HepG2 (cell line): Measurements from ENCODE around the gene COX6B1. TPM values are rescaled to one million over a fixed set of nuclear protein-coding genes. Genes with fewer than 3 reads are reported as not detected.

ENCODE experiments used
- ATAC-seq: fragments of 200-7000 bp; cut with Tn5 transposase; 3 replicates; pipeline ENCODE4 v1.9.1; 2020; ENCODE audit warnings: mild to moderate bottlenecking, moderate library complexity
- BruUV-seq: library from RNA; stranded (reverse); fragments of 400-500 nt; replicated peaks from 2 replicates; lab custom pipeline; 2021; lab: Mats Ljungman, UMichigan
- CTCF ChIA-PET: fragments of 300-600 bp; formaldehyde crosslinking; extraction: SDS; loops from one replicate; lab custom pipeline; 2021; ENCODE audit warnings: low total read pairs, inconsistent platforms, low intra/inter-chr PET ratio; lab: Yijun Ruan, JAX
- POLR2A ChIA-PET: fragments of 350-600 bp; sonication (Branson Sonifier 250); formaldehyde crosslinking; loops from one replicate; lab custom pipeline; 2020; ENCODE audit warnings: antibody characterized with exemption, inconsistent platforms; lab: Yijun Ruan, JAX
- DNase-seq: peaks from one replicate; pipeline ENCODE4 v3.0.0-alpha.2; 2015; ENCODE audit warnings: low spot score
- FAIRE-seq: peaks from 3 replicates; lab custom pipeline; 2011; peaks lifted over from hg19 to GRCh38; lab: Jason Lieb, UNC
- H2AFZ ChIP-seq: one replicate; pipeline ENCODE4 v1.6.1; 2011; ENCODE audit warnings: low read length, inconsistent platforms
- H3K27ac ChIP-seq: fragments of 300-600 bp; 3 replicates; pipeline ENCODE4 v1.8.0; 2011; ENCODE audit warnings: mixed run types, mild to moderate bottlenecking, mixed read lengths, low read length, inconsistent platforms; ENCODE audit not compliant: insufficient read depth; ENCODE audit errors: extremely low read length
- H3K27me3 ChIP-seq, 2 experiments: fragments of 200-600 bp in 1 of 2; 2 replicates in 1 of 2; 3 replicates in 1 of 2; pipeline versions ENCODE4 v1.6.0 to v1.8.0; 2011; ENCODE audit warnings: low read length in 2 of 2, mild to moderate bottlenecking in 2 of 2, moderate library complexity in 2 of 2, inconsistent platforms in 1 of 2; ENCODE audit not compliant: insufficient read depth in 2 of 2, control insufficient read depth in 1 of 2
- H3K36me3 ChIP-seq, 2 experiments: fragments of 200-600 bp in 1 of 2; replicated peaks in 1 of 2; 2 replicates in 1 of 2; 3 replicates in 1 of 2; pipeline versions ENCODE4 v1.5.1 to v1.8.0; 2011; ENCODE audit warnings: low read length in 2 of 2, inconsistent platforms in 1 of 2; ENCODE audit not compliant: insufficient read depth in 2 of 2, control insufficient read depth in 1 of 2
- H3K4me1 ChIP-seq: 2 replicates; pipeline ENCODE4 v1.5.1; 2012; ENCODE audit warnings: low read length, inconsistent platforms; ENCODE audit not compliant: insufficient read depth
- H3K4me2 ChIP-seq: 2 replicates; pipeline ENCODE4 v1.6.0; 2011; ENCODE audit warnings: low read depth, low read length, inconsistent platforms
- H3K4me3 ChIP-seq, 3 experiments: fragments of 200-600 bp in 1 of 3; sonication (generic), shearing (Covaris generic) in 1 of 3; replicated peaks in 1 of 3; 2 replicates each; pipeline ENCODE4 v1.5.1; 2011 to 2016; ENCODE audit warnings: low read length in 3 of 3, inconsistent platforms in 2 of 3, low read depth in 2 of 3, mild to moderate bottlenecking in 2 of 3, control low read depth in 1 of 3, mixed read lengths in 1 of 3; ENCODE audit not compliant: insufficient read depth in 1 of 3
- H3K79me2 ChIP-seq: one replicate; pipeline ENCODE4 v1.6.1; 2011; ENCODE audit warnings: low read length, inconsistent platforms; ENCODE audit not compliant: insufficient read depth
- H3K9ac ChIP-seq: 2 replicates; pipeline ENCODE4 v1.6.0; 2011; ENCODE audit warnings: mild to moderate bottlenecking, low read depth, low read length, inconsistent platforms; ENCODE audit not compliant: insufficient read depth
- H3K9me3 ChIP-seq: 2 replicates; pipeline ENCODE4 v1.5.1; 2012; ENCODE audit warnings: mild to moderate bottlenecking, low read length
- H4K20me1 ChIP-seq: 2 replicates; pipeline ENCODE4 v1.6.0; 2011; ENCODE audit warnings: inconsistent platforms, mild to moderate bottlenecking, low read length, moderate library complexity; ENCODE audit not compliant: insufficient read depth
- BHLHE40 ChIP-seq: IDR thresholded peaks from 2 replicates; pipeline ENCODE4 v1.6.1; 2011; ENCODE audit warnings: low read length, improper control_type of control experiment
- EP300 ChIP-seq, 3 experiments: sonication (generic) in 1 of 3; formaldehyde crosslinking in 1 of 3; IDR thresholded peaks; 2 replicates each; pipeline versions ENCODE4 v1.5.1 to v1.6.1; 2011 to 2020; ENCODE audit warnings: low read depth in 2 of 3, low read length in 2 of 3, borderline replicate concordance in 1 of 3, improper control_type of control experiment in 1 of 3, mild to moderate bottlenecking in 1 of 3, missing genetic modification reagents in 1 of 3, moderate library complexity in 1 of 3
- ZFP36L2 ChIP-seq: sonication (generic); formaldehyde crosslinking; IDR thresholded peaks from 2 replicates; pipeline ENCODE4 v1.4.0; 2020; ENCODE audit warnings: missing genetic modification reagents
- ZKSCAN5 ChIP-seq: sonication (generic); formaldehyde crosslinking; IDR thresholded peaks from 2 replicates; pipeline ENCODE4 v1.5.1; 2020; ENCODE audit warnings: mild to moderate bottlenecking, missing genetic modification reagents
- ZSCAN22 ChIP-seq: sonication (generic); formaldehyde crosslinking; IDR thresholded peaks from 2 replicates; pipeline ENCODE4 v1.4.0; 2020; ENCODE audit warnings: mild to moderate bottlenecking, missing genetic modification reagents
- WGBS: methylation state at CpG from one replicate; pipeline ENCODE4 v1.1.6; 2017; ENCODE audit warnings: low lambda C conversion rate; 5-methylcytosine and 5-hydroxymethylcytosine counted together
- in situ Hi-C: cut with HindIII; loops from 2 replicates; pipeline ENCODE4 v1.10.0; 2017; ENCODE audit warnings: low pct_unique_long_range_greater_than_20kb; ENCODE audit not compliant: extremely low pct_ligation_motif_present
- intact Hi-C: fragments of 100-400 bp; cut with micrococcal nuclease; formaldehyde crosslinking; loops from one replicate; pipeline ENCODE4 v1.10.0; 2022; ENCODE audit not compliant: unreplicated experiment
- polyA plus RNA-seq, 8 experiments: library from polyadenylated mRNA; depleted of rRNA in 3 of 8; stranded (reverse) in 7 of 8; unstranded in 1 of 8; fragments of >200 nt; fragmentation: Illumina TruSeq in 4 of 8; extraction: Trizol in 4 of 8; gene quantifications; 2 replicates each; pipeline versions ENCODE4 v1.2.1 to v1.2.3, GENCODE V29; 2011 to 2016; ENCODE audit warnings: low read depth in 4 of 8, missing spikeins in 1 of 8, mixed read lengths in 1 of 8; ENCODE audit not compliant: insufficient read depth in 1 of 8
- total RNA-seq, 5 experiments: library from RNA; depleted of rRNA; stranded (reverse); fragments of >200 nt; fragmentation: Illumina TruSeq; extraction: Trizol; gene quantifications; 2 replicates each; pipeline ENCODE4 v1.2.3, GENCODE V29; 2016; ENCODE audit warnings: low read depth in 1 of 5
- TF ChIP-seq, protein P1 (sequence below): sonication (generic); formaldehyde crosslinking; IDR thresholded peaks from 2 replicates; pipeline ENCODE4 v1.4.0; 2020; ENCODE audit warnings: mild to moderate bottlenecking, missing genetic modification reagents
- TF ChIP-seq, protein P2 (sequence below): sonication (generic); formaldehyde crosslinking; conservative IDR thresholded peaks from 2 replicates; pipeline ENCODE4 v1.8.1; 2023; ENCODE audit warnings: missing genetic modification reagents
- TF ChIP-seq, protein P3 (sequence below): sonication (generic); formaldehyde crosslinking; IDR thresholded peaks from 2 replicates; pipeline ENCODE4 v1.4.0; 2020; ENCODE audit warnings: missing genetic modification reagents; ENCODE audit errors: not compliant biosample characterization
- TF ChIP-seq, protein P4 (sequence below): sonication (generic); formaldehyde crosslinking; IDR thresholded peaks from 2 replicates; pipeline ENCODE4 v1.5.0; 2020; ENCODE audit warnings: mild to moderate bottlenecking, missing genetic modification reagents

COX6B1 gene
- total and polyA plus RNA-seq, 2 of the 13 experiments (the other 11 are each of a cell fraction or from before 2014, with no cell fraction given) = 481 to 487 TPM

DNA sequence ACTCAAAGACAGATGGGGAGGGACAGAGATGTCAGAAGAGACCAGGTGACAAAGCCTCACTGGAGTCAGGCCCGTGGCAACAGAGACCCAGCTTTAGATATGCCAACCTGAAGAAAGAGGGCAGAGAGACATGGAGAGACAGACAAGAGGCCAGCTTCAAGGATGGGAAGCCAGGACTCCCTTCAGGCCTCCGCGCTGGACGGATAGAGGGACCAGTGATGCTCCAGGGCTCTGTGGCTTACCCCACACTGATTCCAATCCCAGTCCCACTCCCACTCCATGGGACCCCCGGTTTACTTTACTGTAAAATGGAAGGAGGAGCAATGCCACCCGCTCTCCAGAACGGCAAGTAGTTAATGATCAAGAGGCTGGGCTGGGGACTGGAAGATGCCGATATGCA is 8.3 kb upstream of the COX6B1 start:
- POLR2A ChIA-PET = no interaction called here
- H3K27me3 ChIP-seq = no peaks in the 10 kb centered on the region
- H3K4me3 ChIP-seq = no peak overlapping the region
- WGBS = 61% methylated on average over 4 of the region's 8 CpGs
- TF ChIP-seq, protein P1, sequence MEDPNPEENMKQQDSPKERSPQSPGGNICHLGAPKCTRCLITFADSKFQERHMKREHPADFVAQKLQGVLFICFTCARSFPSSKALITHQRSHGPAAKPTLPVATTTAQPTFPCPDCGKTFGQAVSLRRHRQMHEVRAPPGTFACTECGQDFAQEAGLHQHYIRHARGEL = no peak
- TF ChIP-seq ZFP36L2 = no peak
- no peak for TF ChIP-seq ZKSCAN5 (CRISPR knock-in tag)
- TF ChIP-seq ZSCAN22 (CRISPR knock-in tag) = no peak
- no peak for TF ChIP-seq EP300 (IDR thresholded peaks at IDR 0.05; ENCODE audit: low read depth in 2 of 2, low read length in 2 of 2)
- TF ChIP-seq EP300 (CRISPR knock-in tag; IDR thresholded peaks at IDR 0.05; ENCODE audit: borderline replicate concordance) = no peak
- TF ChIP-seq, protein P2, sequence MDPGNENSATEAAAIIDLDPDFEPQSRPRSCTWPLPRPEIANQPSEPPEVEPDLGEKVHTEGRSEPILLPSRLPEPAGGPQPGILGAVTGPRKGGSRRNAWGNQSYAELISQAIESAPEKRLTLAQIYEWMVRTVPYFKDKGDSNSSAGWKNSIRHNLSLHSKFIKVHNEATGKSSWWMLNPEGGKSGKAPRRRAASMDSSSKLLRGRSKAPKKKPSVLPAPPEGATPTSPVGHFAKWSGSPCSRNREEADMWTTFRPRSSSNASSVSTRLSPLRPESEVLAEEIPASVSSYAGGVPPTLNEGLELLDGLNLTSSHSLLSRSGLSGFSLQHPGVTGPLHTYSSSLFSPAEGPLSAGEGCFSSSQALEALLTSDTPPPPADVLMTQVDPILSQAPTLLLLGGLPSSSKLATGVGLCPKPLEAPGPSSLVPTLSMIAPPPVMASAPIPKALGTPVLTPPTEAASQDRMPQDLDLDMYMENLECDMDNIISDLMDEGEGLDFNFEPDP (CRISPR knock-in tag) = no peak
- no peak for TF ChIP-seq BHLHE40
- TF ChIP-seq, protein P3, sequence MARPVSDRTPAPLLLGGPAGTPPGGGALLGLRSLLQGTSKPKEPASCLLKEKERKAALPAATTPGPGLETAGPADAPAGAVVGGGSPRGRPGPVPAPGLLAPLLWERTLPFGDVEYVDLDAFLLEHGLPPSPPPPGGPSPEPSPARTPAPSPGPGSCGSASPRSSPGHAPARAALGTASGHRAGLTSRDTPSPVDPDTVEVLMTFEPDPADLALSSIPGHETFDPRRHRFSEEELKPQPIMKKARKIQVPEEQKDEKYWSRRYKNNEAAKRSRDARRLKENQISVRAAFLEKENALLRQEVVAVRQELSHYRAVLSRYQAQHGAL (CRISPR knock-in tag) = no peak
- TF ChIP-seq, protein P4, sequence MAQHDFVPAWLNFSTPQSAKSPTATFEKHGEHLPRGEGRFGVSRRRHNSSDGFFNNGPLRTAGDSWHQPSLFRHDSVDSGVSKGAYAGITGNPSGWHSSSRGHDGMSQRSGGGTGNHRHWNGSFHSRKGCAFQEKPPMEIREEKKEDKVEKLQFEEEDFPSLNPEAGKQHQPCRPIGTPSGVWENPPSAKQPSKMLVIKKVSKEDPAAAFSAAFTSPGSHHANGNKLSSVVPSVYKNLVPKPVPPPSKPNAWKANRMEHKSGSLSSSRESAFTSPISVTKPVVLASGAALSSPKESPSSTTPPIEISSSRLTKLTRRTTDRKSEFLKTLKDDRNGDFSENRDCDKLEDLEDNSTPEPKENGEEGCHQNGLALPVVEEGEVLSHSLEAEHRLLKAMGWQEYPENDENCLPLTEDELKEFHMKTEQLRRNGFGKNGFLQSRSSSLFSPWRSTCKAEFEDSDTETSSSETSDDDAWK (CRISPR knock-in tag) = no peak
- H3K4me2 ChIP-seq = no peak overlapping the region
- no peak overlapping the region for H3K27ac ChIP-seq
- ATAC-seq = no peak
- H3K9ac ChIP-seq = no peak overlapping the region
- CTCF ChIA-PET = no interaction called here
- no peak for DNase-seq
- H3K79me2 ChIP-seq = no peaks in the 10 kb centered on the region
- intact Hi-C loops (loop anchor here (10.0 kb wide), 1 partner anchor 85 kb away; no protein-coding TSS in a partner anchor), in situ Hi-C loops (loop anchor here (5.0 kb wide), 1 partner anchor 93 kb away; the partner anchor contains the start of gene TMEM147)
- no peak overlapping the region for H2AFZ ChIP-seq
- no TSS peak for BruUV-seq
- FAIRE-seq = no peak
- H3K4me1 ChIP-seq = peaks cover 24% of the 10 kb centered on the region
- H3K9me3 ChIP-seq = no peaks in the 10 kb centered on the region
- no peaks in the 10 kb centered on the region for H4K20me1 ChIP-seq
- H3K36me3 ChIP-seq = peaks cover 5 to 25% of the 10 kb centered on the region in 2 experiments; a peak in 4 of 5 replicates
